Omental fat pad (tissue), 4 donors: Measurements from ENCODE around the gene HOXA2. TPM values are rescaled to one million over a fixed set of nuclear protein-coding genes. Genes with fewer than 3 reads are reported as not detected.

Experiments
- ATAC-seq: fragments of 150-250 bp; one replicate; pipeline ENCODE4 v1.9.1; 2016; ENCODE audit warnings: mild to moderate bottlenecking, moderate library complexity; ENCODE audit not compliant: low FRiP score
- DNase-seq: peaks from one replicate; pipeline ENCODE4 v3.0.0-alpha.2; 2019; ENCODE audit warnings: low spot score
- CTCF ChIP-seq, 3 donors: fragments of 450-650 bp; IDR thresholded peaks; one replicate each; pipeline ENCODE4 v1.5.1; 2016 to 2017; ENCODE audit warnings: antibody characterized with exemption in 3 of 3, mild to moderate bottlenecking in 3 of 3, moderate library complexity in 2 of 3
- total RNA-seq, 4 donors: library from RNA; depleted of rRNA; stranded (reverse); fragments of >200 nt; gene quantifications; one replicate each; pipeline ENCODE4 v1.1.0, GENCODE V29; 2016

HOXA2 gene
- total RNA-seq, 4 donors from 2014 or later, result 1.1 to 3.5 (median 1.5) TPM

GRCh38 chr7:27148031-27148755 lies 45.7 kb upstream of the HOXA2 start:
- DNase-seq (peak; percentile 22), ATAC-seq (no peak)
- TF ChIP-seq CTCF (IDR thresholded peaks at IDR 0.05), result no peak

GRCh38 chr7:27147199-27148030 lies 44.9 kb upstream of the HOXA2 start, which contains the start of gene HOXA6:
HOXA6 (minus strand) TSS chr7:27147774; CDS start chr7:27147749, 25 bp downstream.
- no peak for ATAC-seq
- no peak for TF ChIP-seq CTCF (IDR thresholded peaks at IDR 0.05)

GRCh38 chr7:27146491-27147198 lies 44.2 kb upstream of the HOXA2 start:
- ATAC-seq (no peak), DNase-seq (peak; percentile 21)
- TF ChIP-seq CTCF (IDR thresholded peaks at IDR 0.05), result no peak

More at GRCh38 chr7:27147199-27148030, 44.9 kb upstream of the HOXA2 start, which contains the start of gene HOXA6:
- DNase-seq, result peak; percentile 63

- ATAC-seq (no peak), DNase-seq (no peak)
- TF ChIP-seq CTCF (IDR thresholded peaks at IDR 0.05), result no peak
Measured at GRCh38 chr7:27145914-27146412, 43.5 kb upstream of the HOXA2 start.

GRCh38 chr7:27145165-27145913 lies 42.9 kb upstream of the HOXA2 start:
- TF ChIP-seq CTCF (IDR thresholded peaks at IDR 0.05), result no peak
- DNase-seq (peak; percentile 21), ATAC-seq (no peak)

- DNase-seq (peak; percentile 21), ATAC-seq (no peak)
Measured at GRCh38 chr7:27144781-27145164, 42.3 kb upstream of the HOXA2 start.

More at GRCh38 chr7:27144781-27145164, 42.3 kb upstream of the HOXA2 start:
- TF ChIP-seq CTCF (IDR thresholded peaks at IDR 0.05), result no peak
